ENCODE data around the gene ANKRD66. TPM values are rescaled to one million over a fixed set of nuclear protein-coding genes. Genes with fewer than 3 reads are reported as not detected.

The ANKRD66 gene
- total RNA-seq, 1 donor from 2014 or later = not detected

DNA sequence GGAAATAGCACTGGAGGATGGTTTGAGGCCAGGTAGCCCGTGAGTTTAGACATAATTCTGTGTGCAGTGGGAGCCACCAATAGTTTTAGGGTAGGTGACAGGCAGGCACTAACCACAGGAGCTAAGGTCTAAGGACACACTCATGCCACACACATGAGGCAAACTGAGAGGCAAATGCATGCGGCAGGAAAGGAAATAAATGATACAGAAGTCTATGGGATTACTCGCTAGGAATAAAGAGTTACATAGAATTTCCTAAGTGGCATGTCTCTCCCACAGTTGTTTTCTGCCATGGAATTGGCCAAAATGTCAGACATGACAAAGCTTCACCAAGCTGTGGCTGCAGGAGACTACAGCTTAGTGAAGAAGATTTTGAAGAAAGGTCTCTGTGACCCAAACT lies 4.9 kb downstream of the ANKRD66 start:
- no peaks in the 10 kb centered on the region for H3K27me3 ChIP-seq
- no peak for TF ChIP-seq POLR2AphosphoS5 (IDR thresholded peaks at IDR 0.05; ENCODE audit: insufficient read depth in 1 of 2, low read depth in 1 of 2)
- TF ChIP-seq POLR2A (IDR thresholded peaks at IDR 0.05) = no peak
- no peak for TF ChIP-seq CTCF (IDR thresholded peaks at IDR 0.05)
- no peaks in the 10 kb centered on the region for H3K9me3 ChIP-seq
- no peak overlapping the region for H3K4me3 ChIP-seq
- intact Hi-C loops (cut with DNase I) = no loop called here
- H3K36me3 ChIP-seq = no peaks in the 10 kb centered on the region
- H3K27ac ChIP-seq = no peak overlapping the region
- no peak for DNase-seq (ENCODE audit: extremely low spot score in 2 of 2)
- H3K4me1 ChIP-seq = no peaks in the 10 kb centered on the region

DNA sequence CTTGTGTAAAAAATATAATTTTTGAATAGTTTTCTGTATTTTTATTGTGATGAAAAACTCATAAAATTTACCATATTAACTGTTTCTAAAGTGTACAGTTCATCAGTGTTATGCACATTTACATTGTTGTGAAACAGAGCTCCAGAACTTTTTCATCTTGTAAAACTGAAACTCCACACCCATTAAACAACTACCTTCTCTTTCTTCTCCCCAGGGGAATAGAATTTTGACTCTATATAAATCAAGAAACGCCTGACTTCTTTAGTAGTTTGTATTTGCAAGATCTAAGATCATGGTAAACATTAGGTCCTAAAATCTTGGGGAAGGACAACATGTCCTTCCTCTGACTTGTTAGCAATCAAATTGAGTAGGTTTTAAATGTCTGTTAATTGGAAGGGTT lies 9.1 kb downstream of the ANKRD66 start:
- intact Hi-C loops (cut with DNase I) = no loop called here
- no peak for DNase-seq (ENCODE audit: extremely low spot score in 2 of 2)

GRCh38 chr6:46756469-46757213 lies 9.9 kb downstream of the ANKRD66 start:
- Histone ChIP-seq H3K4me3 (no peak overlapping the region), H3K9me3 (no peaks in the 10 kb centered on the region), H3K27ac (no peak overlapping the region), H3K27me3 (no peaks in the 10 kb centered on the region), H3K36me3 (no peaks in the 10 kb centered on the region), H3K4me1 (no peaks in the 10 kb centered on the region)
- intact Hi-C loops (cut with DNase I) = no loop called here
- no peak for TF ChIP-seq POLR2A (IDR thresholded peaks at IDR 0.05)
- no peak for TF ChIP-seq POLR2AphosphoS5 (IDR thresholded peaks at IDR 0.05; ENCODE audit: insufficient read depth in 1 of 2, low read depth in 1 of 2)
- no peak for TF ChIP-seq CTCF (IDR thresholded peaks at IDR 0.05)
- DNase-seq (ENCODE audit: extremely low spot score in 2 of 2) = no peak

More for the DNA sequence above, 9.1 kb downstream of the ANKRD66 start:
- H3K9me3 ChIP-seq = no peaks in the 10 kb centered on the region
- no peaks in the 10 kb centered on the region for H3K4me1 ChIP-seq
- H3K36me3 ChIP-seq = no peaks in the 10 kb centered on the region
- H3K27me3 ChIP-seq = no peaks in the 10 kb centered on the region
- TF ChIP-seq CTCF (IDR thresholded peaks at IDR 0.05) (no peak), POLR2AphosphoS5 (IDR thresholded peaks at IDR 0.05; ENCODE audit: insufficient read depth in 1 of 2, low read depth in 1 of 2) (no peak), POLR2A (IDR thresholded peaks at IDR 0.05) (no peak)
- H3K4me3 ChIP-seq = no peak overlapping the region
- no peak overlapping the region for H3K27ac ChIP-seq

- H3K27me3 ChIP-seq = no peaks in the 10 kb centered on the region
- no peak overlapping the region for H3K27ac ChIP-seq
- intact Hi-C loops (cut with DNase I) = no loop called here
- no peaks in the 10 kb centered on the region for H3K9me3 ChIP-seq
- TF ChIP-seq POLR2AphosphoS5 (IDR thresholded peaks at IDR 0.05; ENCODE audit: insufficient read depth in 1 of 2, low read depth in 1 of 2) = no peak
- TF ChIP-seq CTCF (IDR thresholded peaks at IDR 0.05) = no peak
- no peaks in the 10 kb centered on the region for H3K4me1 ChIP-seq
- no peaks in the 10 kb centered on the region for H3K36me3 ChIP-seq
- DNase-seq (ENCODE audit: extremely low spot score in 2 of 2) = no peak
- no peak overlapping the region for H3K4me3 ChIP-seq
Observed at GRCh38 chr6:46757214-46757596, 10.5 kb downstream of the ANKRD66 start.

GRCh38 chr6:46758960-46759753 lies 12.4 kb downstream of the ANKRD66 start:
- no peak overlapping the region for H3K27ac ChIP-seq
- H3K27me3 ChIP-seq = no peaks in the 10 kb centered on the region
- TF ChIP-seq POLR2A (IDR thresholded peaks at IDR 0.05) (no peak), CTCF (IDR thresholded peaks at IDR 0.05) (no peak), POLR2AphosphoS5 (IDR thresholded peaks at IDR 0.05; ENCODE audit: insufficient read depth in 1 of 2, low read depth in 1 of 2) (no peak)
- H3K4me1 ChIP-seq = no peaks in the 10 kb centered on the region
- no peaks in the 10 kb centered on the region for H3K9me3 ChIP-seq
- no peak overlapping the region for H3K4me3 ChIP-seq
- H3K36me3 ChIP-seq = no peaks in the 10 kb centered on the region
- intact Hi-C loops (cut with DNase I) = no loop called here
- DNase-seq (ENCODE audit: extremely low spot score in 2 of 2) = no peak
